Activated naive CD4-positive, alpha-beta T cell (primary cell): Measurements from ENCODE around the gene TNFSF18.

Experiments used
- DNase-seq, 4 experiments: peaks; one replicate each; lab custom pipeline; 2025; lab: John Stamatoyannopoulos, UW

The TNFSF18 gene

GRCh38 chr1:173039626-173040025 lies 11.1 kb downstream of the TNFSF18 start:
- DNase-seq = no peak

GRCh38 chr1:173038875-173039554 lies 11.7 kb downstream of the TNFSF18 start:
- no peak for DNase-seq

- no peak for DNase-seq
Measured at GRCh38 chr1:173024543-173024942, 26.2 kb downstream of the TNFSF18 start.

GRCh38 chr1:173023343-173023742 lies 27.4 kb downstream of the TNFSF18 start:
- no peak for DNase-seq

GRCh38 chr1:173020138-173020750 lies 30.5 kb downstream of the TNFSF18 start:
- DNase-seq = no peak

GRCh38 chr1:173017792-173018191 lies 32.9 kb downstream of the TNFSF18 start:
- DNase-seq = no peak

GRCh38 chr1:173016419-173016818 lies 34.3 kb downstream of the TNFSF18 start:
- no peak for DNase-seq

GRCh38 chr1:173015629-173016028 lies 35.1 kb downstream of the TNFSF18 start:
- DNase-seq = no peak

- DNase-seq = no peak
Measured at GRCh38 chr1:173014160-173014559, 36.6 kb downstream of the TNFSF18 start.

GRCh38 chr1:173012126-173012525 lies 38.6 kb downstream of the TNFSF18 start:
- no peak for DNase-seq

GRCh38 chr1:173009597-173009996 lies 41.1 kb downstream of the TNFSF18 start:
- no peak for DNase-seq

GRCh38 chr1:173005196-173005864 lies 45.4 kb downstream of the TNFSF18 start:
- DNase-seq = no peak

GRCh38 chr1:173002891-173003838 lies 47.6 kb downstream of the TNFSF18 start:
- no peak for DNase-seq

GRCh38 chr1:172999349-172999748 lies 51.4 kb downstream of the TNFSF18 start:
- no peak for DNase-seq

GRCh38 chr1:172997941-172998361 lies 52.8 kb downstream of the TNFSF18 start:
- DNase-seq = no peak

- no peak for DNase-seq
Measured at GRCh38 chr1:172993640-172994039, 57.1 kb downstream of the TNFSF18 start.

GRCh38 chr1:172991674-172992400 lies 58.9 kb downstream of the TNFSF18 start:
- no peak for DNase-seq

- no peak for DNase-seq
Measured at GRCh38 chr1:172990598-172991215, 60.0 kb downstream of the TNFSF18 start.
